ENCODE results near the gene ITGB1BP1.

DNA sequence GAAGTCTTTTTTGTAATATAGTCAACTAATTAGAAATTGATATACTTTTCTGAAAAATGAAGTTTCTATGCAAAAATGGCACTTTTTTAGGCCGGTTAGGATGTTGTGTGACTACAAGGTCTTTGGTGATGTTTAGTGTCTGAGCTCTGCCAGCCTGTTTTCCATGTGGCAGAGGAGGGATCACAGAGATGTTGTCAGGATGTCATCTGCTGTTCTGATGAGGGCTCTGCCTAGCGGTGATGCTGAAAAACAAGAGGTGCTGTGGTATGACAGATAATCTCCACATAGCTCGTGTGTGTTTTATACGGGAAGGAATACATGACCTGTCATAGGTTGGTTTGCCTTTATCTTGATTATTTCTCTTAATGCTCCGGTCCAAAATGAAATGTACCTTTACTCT lies 39.0 kb upstream of the ITGB1BP1 start:
- TF ChIP-seq, protein P1, sequence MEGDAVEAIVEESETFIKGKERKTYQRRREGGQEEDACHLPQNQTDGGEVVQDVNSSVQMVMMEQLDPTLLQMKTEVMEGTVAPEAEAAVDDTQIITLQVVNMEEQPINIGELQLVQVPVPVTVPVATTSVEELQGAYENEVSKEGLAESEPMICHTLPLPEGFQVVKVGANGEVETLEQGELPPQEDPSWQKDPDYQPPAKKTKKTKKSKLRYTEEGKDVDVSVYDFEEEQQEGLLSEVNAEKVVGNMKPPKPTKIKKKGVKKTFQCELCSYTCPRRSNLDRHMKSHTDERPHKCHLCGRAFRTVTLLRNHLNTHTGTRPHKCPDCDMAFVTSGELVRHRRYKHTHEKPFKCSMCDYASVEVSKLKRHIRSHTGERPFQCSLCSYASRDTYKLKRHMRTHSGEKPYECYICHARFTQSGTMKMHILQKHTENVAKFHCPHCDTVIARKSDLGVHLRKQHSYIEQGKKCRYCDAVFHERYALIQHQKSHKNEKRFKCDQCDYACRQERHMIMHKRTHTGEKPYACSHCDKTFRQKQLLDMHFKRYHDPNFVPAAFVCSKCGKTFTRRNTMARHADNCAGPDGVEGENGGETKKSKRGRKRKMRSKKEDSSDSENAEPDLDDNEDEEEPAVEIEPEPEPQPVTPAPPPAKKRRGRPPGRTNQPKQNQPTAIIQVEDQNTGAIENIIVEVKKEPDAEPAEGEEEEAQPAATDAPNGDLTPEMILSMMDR (IDR thresholded peaks at IDR 0.05), result no peak
- TF ChIP-seq POLR2A (IDR thresholded peaks at IDR 0.05), result no peak
